AG04449 (cell line): ENCODE measurements around the gene KIAA0513.

ENCODE experiments used
- CTCF ChIA-PET: fragments of 350-600 bp; formaldehyde crosslinking; extraction: SDS; loops from one replicate; lab custom pipeline; 2021; ENCODE audit warnings: antibody characterized with exemption; lab: Yijun Ruan, JAX
- POLR2A ChIA-PET: fragments of 400-600, 350-600 bp; formaldehyde crosslinking; extraction: SDS; loops from one replicate; lab custom pipeline; 2020; ENCODE audit warnings: antibody characterized with exemption, inconsistent platforms; lab: Yijun Ruan, JAX
- DNase-seq: peaks from one replicate; pipeline ENCODE4 v3.0.0-alpha.2; 2010; ENCODE audit warnings: low read depth, low spot score
- H3K4me3 ChIP-seq: 2 replicates; pipeline ENCODE4 v1.5.1; 2011; ENCODE audit warnings: low read depth, mild to moderate bottlenecking, control low read depth, low read length
- CTCF ChIP-seq: IDR thresholded peaks from one replicate; pipeline ENCODE4 v1.5.1; 2011; ENCODE audit warnings: mild to moderate bottlenecking, moderate library complexity, low read length, control low read depth, inconsistent platforms; ENCODE audit not compliant: insufficient read depth; ENCODE audit errors: missing control alignments

KIAA0513 gene

GRCh38 chr16:85010931-85011845 lies 16.4 kb upstream of the KIAA0513 start, which contains the start of gene ZDHHC7:
Gene ZDHHC7, minus strand, starts transcription at chr16:85011535. Its CDS starts 20,917 bp downstream, at chr16:84990618.
- DNase-seq = no peak
- ChIA-PET POLR2A (interaction anchor here (0.6 to 3.2 kb wide), 3 partner anchors 16 to 597 kb away, joined by 3 to 15 read pairs (median 14); partner anchors contain the start of gene KIAA0513), CTCF (interaction anchor here (0.6 to 3.2 kb wide), 10 partner anchors 9 to 273 kb away, joined by 3 to 24 read pairs (median 4); no protein-coding TSS in a partner anchor)
- H3K4me3 ChIP-seq = peak within 1 kb of the TSS; percentile 91
- TF ChIP-seq CTCF = no peak

DNA sequence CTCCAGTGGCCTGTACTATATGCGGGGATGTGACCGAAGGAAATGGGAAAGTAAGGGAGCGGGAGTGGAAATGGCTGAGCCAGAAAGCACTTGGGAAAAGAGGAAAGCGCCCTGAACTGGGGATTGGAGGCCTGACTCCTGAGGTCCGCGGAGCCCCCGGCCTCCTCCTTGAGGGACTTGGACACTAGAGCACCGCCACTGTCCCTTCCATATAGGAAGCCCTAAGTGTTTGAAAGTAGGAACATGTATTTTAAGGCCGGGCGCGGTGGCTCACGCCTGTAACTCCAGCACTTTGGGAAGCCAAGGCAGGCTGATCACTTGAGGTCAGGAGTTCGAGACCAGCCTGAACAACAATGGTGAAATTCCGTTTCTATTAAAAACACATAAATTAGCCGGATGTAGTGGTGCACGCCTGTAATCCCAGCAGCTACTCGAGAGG lies 15.7 kb upstream of the KIAA0513 start:
- TF ChIP-seq CTCF = no peak
- CTCF ChIA-PET = interaction anchor here (1.3 to 3.2 kb wide), 3 partner anchors 9 to 40 kb away, joined by 4 to 24 read pairs (median 7); no protein-coding TSS in a partner anchor
- no peak for DNase-seq
- POLR2A ChIA-PET = interaction anchor here (2.4 to 3.2 kb wide), 2 partner anchors 15 to 17 kb away, joined by 14 to 15 read pairs; partner anchors contain the start of gene KIAA0513
- H3K4me3 ChIP-seq = peak overlapping the region; percentile 91

- no peak for DNase-seq
- ChIA-PET CTCF (interaction anchor here (1.1 kb wide), 1 partner anchor 13 kb away, joined by 3 read pairs; no protein-coding TSS in a partner anchor), POLR2A (no interaction called here)
- no peak for TF ChIP-seq CTCF
- H3K4me3 ChIP-seq = no peak overlapping the region
Measured at GRCh38 chr16:85014311-85014710, 13.3 kb upstream of the KIAA0513 start.

DNA sequence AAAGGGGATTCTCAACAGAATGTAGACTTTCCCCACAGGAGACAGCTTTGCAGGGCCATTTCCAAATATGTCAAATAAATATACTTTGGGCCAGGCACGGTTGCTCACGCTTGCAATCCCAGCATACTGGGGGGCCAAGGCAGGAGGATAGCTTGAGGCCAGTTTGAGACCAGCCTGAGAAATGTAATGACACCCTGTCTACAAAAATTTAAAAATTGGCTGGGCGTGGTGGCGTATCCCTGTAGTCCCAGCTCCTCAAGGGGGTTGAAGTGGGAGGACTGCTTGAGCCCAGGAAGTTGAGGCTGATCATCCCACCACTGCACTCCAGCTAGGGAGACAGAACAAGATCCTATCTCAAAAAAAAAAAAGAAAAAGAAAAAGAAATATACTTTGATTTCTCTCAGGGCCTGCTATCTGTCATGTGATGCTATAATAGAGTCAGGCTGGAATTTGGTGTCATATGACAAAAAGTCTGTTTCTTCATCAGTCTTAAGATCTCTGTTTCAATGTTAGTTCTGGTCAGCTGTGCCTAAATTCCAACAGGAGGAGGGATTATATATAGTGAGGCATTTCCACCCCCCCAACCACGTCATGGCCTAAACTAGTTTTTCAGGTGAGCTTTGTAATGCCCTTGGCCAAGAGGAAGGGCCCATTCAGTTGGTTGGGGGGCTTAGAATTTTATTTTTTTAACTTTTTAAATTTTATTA lies 12.0 kb upstream of the KIAA0513 start:
- ChIA-PET CTCF (interaction anchor here (1.1 to 1.9 kb wide), 2 partner anchors 10 to 11 kb away, joined by 3 to 5 read pairs; no protein-coding TSS in a partner anchor), POLR2A (no interaction called here)
- H3K4me3 ChIP-seq = no peak overlapping the region
- DNase-seq = no peak
- TF ChIP-seq CTCF = no peak

DNA sequence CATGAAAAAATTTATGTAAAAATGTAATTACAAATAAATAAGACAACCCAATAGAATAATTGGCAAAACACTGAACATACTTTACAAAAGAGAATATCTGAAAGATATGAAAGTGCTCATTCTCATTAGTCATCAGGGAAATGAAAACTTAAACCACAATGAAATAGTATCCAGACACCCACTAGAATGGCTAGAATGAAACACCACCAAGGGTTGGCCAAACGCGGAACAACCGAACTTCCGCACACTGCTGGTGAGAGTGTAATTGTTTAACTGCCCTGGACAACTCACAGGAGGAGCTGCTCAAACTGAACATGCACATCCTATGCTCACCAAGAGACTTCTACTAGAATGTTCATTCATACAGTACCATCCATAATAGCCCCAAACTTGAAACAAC lies 10.4 kb upstream of the KIAA0513 start:
- ChIA-PET CTCF (no interaction called here), POLR2A (no interaction called here)
- TF ChIP-seq CTCF = no peak
- no peak for DNase-seq
- H3K4me3 ChIP-seq = no peak overlapping the region

DNA sequence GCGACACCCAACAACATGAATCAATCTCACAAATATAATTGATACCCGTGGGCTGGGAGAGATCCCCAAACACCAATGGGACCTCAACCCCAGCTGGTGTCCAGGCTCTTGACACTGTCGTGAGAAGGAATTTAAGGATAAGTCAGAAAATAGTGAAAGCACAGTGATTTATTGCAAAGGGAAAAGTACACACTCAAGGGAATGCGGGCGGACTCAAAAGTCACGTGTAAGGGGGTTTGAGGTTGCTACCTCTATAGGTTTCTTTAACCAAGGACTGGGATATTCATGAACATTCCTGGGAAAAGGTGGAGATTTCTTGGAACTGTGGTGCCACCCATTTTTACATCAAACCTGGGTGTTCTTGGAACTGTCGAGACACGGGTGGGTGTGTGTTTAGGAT lies 10.0 kb upstream of the KIAA0513 start:
- no peak for TF ChIP-seq CTCF
- H3K4me3 ChIP-seq = no peak overlapping the region
- ChIA-PET CTCF (no interaction called here), POLR2A (no interaction called here)
- DNase-seq = no peak
